Measurements from ENCODE around the gene LIN7B. TPM values are rescaled to one million over a fixed set of nuclear protein-coding genes. Genes with fewer than 3 reads are reported as not detected.
A peak's percentile ranks its signal among the peaks of the same experiment; 100 is the strongest.

The LIN7B gene
- total RNA-seq, 1 experiment from 2014 or later = 4.2 TPM

DNA sequence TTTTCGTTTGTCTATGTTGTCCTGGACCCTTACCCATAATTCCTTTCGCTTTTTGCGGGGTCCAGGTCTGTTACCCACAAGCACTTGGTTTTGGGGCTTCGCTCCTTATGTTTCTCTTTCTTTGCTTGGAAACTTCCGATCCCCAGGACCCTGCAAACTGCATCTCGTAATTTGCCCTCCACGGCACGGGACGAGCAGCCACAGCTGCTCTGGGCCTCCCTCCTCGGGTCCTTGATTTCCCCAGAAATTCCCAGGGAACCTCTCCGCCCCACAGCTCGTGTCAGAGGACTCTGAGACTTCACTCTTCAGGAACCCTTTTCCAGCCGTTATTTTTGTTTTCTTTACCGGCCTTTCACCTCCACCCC is 28.3 kb upstream of the LIN7B start:
- no peak overlapping the region for H4K91ac ChIP-seq (ENCODE audit: insufficient read length, low read depth, low read length)
- H3K56ac ChIP-seq (ENCODE audit: insufficient read length, low read depth, low read length) = no peak overlapping the region
- no peak overlapping the region for H2BK5ac ChIP-seq (ENCODE audit: insufficient read length, low read length)
- H2AFZ ChIP-seq (ENCODE audit: low read length) = no peak overlapping the region
- H3K27me3 Mint-ChIP-seq (ENCODE audit: low read depth) = peaks cover 14% of the 10 kb centered on the region
- H3K79me2 ChIP-seq (ENCODE audit: insufficient read depth, low read length) = peaks cover 30% of the 10 kb centered on the region
- H3K27ac Mint-ChIP-seq = peak overlapping the region; percentile 87 to 99 (median 98)
- peak overlapping the region; percentile 88; the same call in 1 of the 2 replicates for H3K14ac ChIP-seq (ENCODE audit: insufficient read depth, low read length)
- no peak overlapping the region for H3K23ac ChIP-seq (ENCODE audit: insufficient read length, low read depth, low read length)
- H3K4me3 Mint-ChIP-seq = peak overlapping the region; percentile 95 to 98
- peaks cover 2% of the 10 kb centered on the region; the same call in 1 of the 2 replicates for H3K4me1 ChIP-seq (ENCODE audit: insufficient read depth, low read length)
- no peaks in the 10 kb centered on the region for H4K20me1 ChIP-seq (ENCODE audit: control insufficient read depth, insufficient read depth, insufficient read length)
- no peak overlapping the region for H3K27ac ChIP-seq (ENCODE audit: insufficient read length, low read depth, low read length)
- no peak overlapping the region for H4K5ac ChIP-seq (ENCODE audit: insufficient read length, low read depth, low read length)
- no peaks in the 10 kb centered on the region for H3K27me3 ChIP-seq (ENCODE audit: insufficient read depth, low read length)
- no peaks in the 10 kb centered on the region for H3K9me3 ChIP-seq (ENCODE audit: control insufficient read depth, low read depth, low read length)
- H2BK15ac ChIP-seq (ENCODE audit: low read depth, low read length) = no peak overlapping the region
- H3K18ac ChIP-seq (ENCODE audit: insufficient read length, low read depth, low read length) = peak overlapping the region; percentile 80
- WGBS (ENCODE audit: extremely low coverage, insufficient read length, low lambda C conversion rate) = no CpG with 5 or more reads among the region's 14 CpGs
- no peak overlapping the region for H3T11ph ChIP-seq (ENCODE audit: low read length)
- H4K8ac ChIP-seq (replicated peaks; ENCODE audit: insufficient read length, low read depth, low read length) = no peak overlapping the region
- no peak overlapping the region for H2BK120ac ChIP-seq (ENCODE audit: low read depth, low read length, poor library complexity, severe bottlenecking)
- peaks cover 3% of the 10 kb centered on the region in 2 experiments; a peak in 3 of 5 replicates for H3K9me3 Mint-ChIP-seq
- TF ChIP-seq, protein P1, sequence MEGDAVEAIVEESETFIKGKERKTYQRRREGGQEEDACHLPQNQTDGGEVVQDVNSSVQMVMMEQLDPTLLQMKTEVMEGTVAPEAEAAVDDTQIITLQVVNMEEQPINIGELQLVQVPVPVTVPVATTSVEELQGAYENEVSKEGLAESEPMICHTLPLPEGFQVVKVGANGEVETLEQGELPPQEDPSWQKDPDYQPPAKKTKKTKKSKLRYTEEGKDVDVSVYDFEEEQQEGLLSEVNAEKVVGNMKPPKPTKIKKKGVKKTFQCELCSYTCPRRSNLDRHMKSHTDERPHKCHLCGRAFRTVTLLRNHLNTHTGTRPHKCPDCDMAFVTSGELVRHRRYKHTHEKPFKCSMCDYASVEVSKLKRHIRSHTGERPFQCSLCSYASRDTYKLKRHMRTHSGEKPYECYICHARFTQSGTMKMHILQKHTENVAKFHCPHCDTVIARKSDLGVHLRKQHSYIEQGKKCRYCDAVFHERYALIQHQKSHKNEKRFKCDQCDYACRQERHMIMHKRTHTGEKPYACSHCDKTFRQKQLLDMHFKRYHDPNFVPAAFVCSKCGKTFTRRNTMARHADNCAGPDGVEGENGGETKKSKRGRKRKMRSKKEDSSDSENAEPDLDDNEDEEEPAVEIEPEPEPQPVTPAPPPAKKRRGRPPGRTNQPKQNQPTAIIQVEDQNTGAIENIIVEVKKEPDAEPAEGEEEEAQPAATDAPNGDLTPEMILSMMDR (conservative IDR thresholded peaks at IDR 0.05) = no peak
- no peak for DNase-seq
- peak overlapping the region; percentile 89 for H3K9ac ChIP-seq (ENCODE audit: extremely low read depth, insufficient read length, low read length)
- peaks cover 6% of the 10 kb centered on the region for H3K79me1 ChIP-seq (ENCODE audit: insufficient read depth, low read depth, low read length, poor library complexity, severe bottlenecking)
- peaks cover 12 to 20% of the 10 kb centered on the region in 2 experiments for H3K4me1 Mint-ChIP-seq
- H3K4ac ChIP-seq (ENCODE audit: low read depth, low read length) = no peak overlapping the region; the same call in 1 of the 2 replicates
- peak overlapping the region; percentile 90 for H3K4me2 ChIP-seq (ENCODE audit: insufficient read depth, insufficient read length, low read length)
- no peak overlapping the region for H2BK12ac ChIP-seq (ENCODE audit: insufficient read length, low read depth, low read length)
- no peak overlapping the region for H2AK5ac ChIP-seq (ENCODE audit: insufficient read length, low read length)
- peaks cover 7% of the 10 kb centered on the region for H3K23me2 ChIP-seq (ENCODE audit: insufficient read length, low read depth, low read length, poor library complexity, severe bottlenecking)
- H2BK20ac ChIP-seq (ENCODE audit: low read depth, low read length, poor library complexity, severe bottlenecking) = no peak overlapping the region
- peaks cover 34 to 45% (median 41%) of the 10 kb centered on the region in 3 experiments for H3K36me3 Mint-ChIP-seq (ENCODE audit: insufficient read depth in 1 of 3, low read depth in 3 of 3)

Data from H9 (cell line).